ENCODE measurements around the gene CPOX.

The CPOX gene

GRCh38 chr3:98532709-98533571 is 60.5 kb downstream of the CPOX start:
- DNase-seq: no peak

GRCh38 chr3:98532275-98532637 is 61.2 kb downstream of the CPOX start:
- no peak for DNase-seq

GRCh38 chr3:98531622-98532274 is 61.7 kb downstream of the CPOX start, which contains the start of gene GPR15:
GPR15 (plus strand) TSS chr3:98531978; CDS start chr3:98532034, 56 bp downstream.
- DNase-seq: no peak

- DNase-seq: no peak
Observed at GRCh38 chr3:98530676-98531075, 62.7 kb downstream of the CPOX start.

GRCh38 chr3:98529856-98530459 is 63.5 kb downstream of the CPOX start:
- DNase-seq: no peak
